ENCODE data around the gene CA10.

Gene CA10

GRCh38 chr17:51855806-51856205 is 302.7 kb downstream of the CA10 start:
- no peak overlapping the region for H2BK15ac ChIP-seq (ENCODE audit: low read length)
- no peak overlapping the region for H3K14ac ChIP-seq (ENCODE audit: low read length)
- no peak overlapping the region for H2AFZ ChIP-seq (ENCODE audit: low read length)
- H3K27ac ChIP-seq (replicated peaks; ENCODE audit: low read length) = no peak overlapping the region
- no peak overlapping the region for H4K8ac ChIP-seq (ENCODE audit: low read depth, low read length)
- H3K27me3 ChIP-seq (ENCODE audit: control insufficient read depth in 3 of 3, insufficient read depth in 3 of 3, low read depth in 1 of 3, low read length in 3 of 3) = no peaks in the 10 kb centered on the region
- H3K4me1 ChIP-seq (ENCODE audit: control insufficient read depth in 2 of 2, insufficient read depth in 1 of 2, low read depth in 1 of 2, low read length in 2 of 2) = peaks cover 0 to 2% of the 10 kb centered on the region in 2 donors
- no peak overlapping the region for H3K4me2 ChIP-seq (ENCODE audit: insufficient read depth, low read length, poor library complexity, severe bottlenecking)
- H2BK12ac ChIP-seq (ENCODE audit: low read length) = no peak overlapping the region
- no peak overlapping the region for H2AK5ac ChIP-seq (ENCODE audit: low read depth, low read length)
- no peak overlapping the region for H3K9ac ChIP-seq (ENCODE audit: low read depth, low read length, poor library complexity)
- DNase-seq (ENCODE audit: low spot score) = no peak
- no peak overlapping the region for H3K4me3 ChIP-seq (ENCODE audit: low read length in 2 of 2)
- H3K18ac ChIP-seq (ENCODE audit: low read length) = no peak overlapping the region
- H3K36me3 ChIP-seq (replicated peaks in 1 of 2; ENCODE audit: control insufficient read depth in 2 of 2, insufficient read depth in 2 of 2, low read length in 2 of 2) = no peaks in the 10 kb centered on the region
- no peak overlapping the region for H2BK120ac ChIP-seq (ENCODE audit: low read depth, low read length)
- no peak overlapping the region for H2BK5ac ChIP-seq (ENCODE audit: low read length)
- H3K9me3 ChIP-seq (replicated peaks in 1 of 2; ENCODE audit: control insufficient read depth in 2 of 2, insufficient read depth in 1 of 2, low read depth in 1 of 2, low read length in 2 of 2) = no peaks in the 10 kb centered on the region
- H3K4ac ChIP-seq (ENCODE audit: low read length) = no peak overlapping the region
- no CpG with 5 or more reads among the region's 3 CpGs for WGBS, 2 donors (ENCODE audit: extremely low coverage in 2 of 2, insufficient read length in 2 of 2, insufficient replicate concordance in 1 of 2)
- no peak overlapping the region for H3K23ac ChIP-seq (ENCODE audit: low read depth, low read length, poor library complexity)
- no peak overlapping the region for H4K91ac ChIP-seq (ENCODE audit: low read depth, low read length, poor library complexity)
- no peaks in the 10 kb centered on the region for H3K79me1 ChIP-seq (ENCODE audit: low read depth, low read length)

- no peaks in the 10 kb centered on the region for H3K36me3 ChIP-seq (replicated peaks in 1 of 2; ENCODE audit: control insufficient read depth in 2 of 2, insufficient read depth in 2 of 2, low read length in 2 of 2)
- no peaks in the 10 kb centered on the region for H3K27me3 ChIP-seq (ENCODE audit: control insufficient read depth in 3 of 3, insufficient read depth in 3 of 3, low read depth in 1 of 3, low read length in 3 of 3)
- no peak overlapping the region for H3K18ac ChIP-seq (ENCODE audit: low read length)
- H4K91ac ChIP-seq (ENCODE audit: low read depth, low read length, poor library complexity) = no peak overlapping the region
- H2AFZ ChIP-seq (ENCODE audit: low read length) = no peak overlapping the region
- no CpG with 5 or more reads among the region's 5 CpGs for WGBS, 2 donors (ENCODE audit: extremely low coverage in 2 of 2, insufficient read length in 2 of 2, insufficient replicate concordance in 1 of 2)
- H2BK12ac ChIP-seq (ENCODE audit: low read length) = no peak overlapping the region
- no peak overlapping the region for H4K8ac ChIP-seq (ENCODE audit: low read depth, low read length)
- H2BK120ac ChIP-seq (ENCODE audit: low read depth, low read length) = no peak overlapping the region
- H2BK15ac ChIP-seq (ENCODE audit: low read length) = no peak overlapping the region
- H2BK5ac ChIP-seq (ENCODE audit: low read length) = no peak overlapping the region
- DNase-seq (ENCODE audit: low spot score) = no peak
- no peak overlapping the region for H3K27ac ChIP-seq (replicated peaks; ENCODE audit: low read length)
- no peak overlapping the region for H3K9ac ChIP-seq (ENCODE audit: low read depth, low read length, poor library complexity)
- no peak overlapping the region for H2AK5ac ChIP-seq (ENCODE audit: low read depth, low read length)
- no peaks in the 10 kb centered on the region for H3K9me3 ChIP-seq (replicated peaks in 1 of 2; ENCODE audit: control insufficient read depth in 2 of 2, insufficient read depth in 1 of 2, low read depth in 1 of 2, low read length in 2 of 2)
- no peak overlapping the region for H3K14ac ChIP-seq (ENCODE audit: low read length)
- no peak overlapping the region for H3K4ac ChIP-seq (ENCODE audit: low read length)
- no peak overlapping the region for H3K23ac ChIP-seq (ENCODE audit: low read depth, low read length, poor library complexity)
- H3K4me1 ChIP-seq (ENCODE audit: control insufficient read depth in 2 of 2, insufficient read depth in 1 of 2, low read depth in 1 of 2, low read length in 2 of 2) = peaks cover 0 to 2% of the 10 kb centered on the region in 2 donors
- no peaks in the 10 kb centered on the region for H3K79me1 ChIP-seq (ENCODE audit: low read depth, low read length)
- H3K4me3 ChIP-seq (ENCODE audit: low read length in 2 of 2) = no peak overlapping the region
- no peak overlapping the region for H3K4me2 ChIP-seq (ENCODE audit: insufficient read depth, low read length, poor library complexity, severe bottlenecking)
Measured at GRCh38 chr17:51853857-51854256, 304.7 kb downstream of the CA10 start.

GRCh38 chr17:51852603-51853002 is 305.9 kb downstream of the CA10 start:
- Histone ChIP-seq H3K4me3 (ENCODE audit: low read length in 2 of 2) (no peak overlapping the region), H3K4me1 (ENCODE audit: control insufficient read depth in 2 of 2, insufficient read depth in 1 of 2, low read depth in 1 of 2, low read length in 2 of 2) (peaks cover 0 to 2% of the 10 kb centered on the region in 2 donors), H2BK5ac (ENCODE audit: low read length) (no peak overlapping the region), H3K4me2 (ENCODE audit: insufficient read depth, low read length, poor library complexity, severe bottlenecking) (no peak overlapping the region), H2BK12ac (ENCODE audit: low read length) (no peak overlapping the region), H3K27ac (replicated peaks; ENCODE audit: low read length) (no peak overlapping the region), H2AK5ac (ENCODE audit: low read depth, low read length) (no peak overlapping the region), H4K91ac (ENCODE audit: low read depth, low read length, poor library complexity) (no peak overlapping the region), H3K9ac (ENCODE audit: low read depth, low read length, poor library complexity) (no peak overlapping the region), H3K36me3 (replicated peaks in 1 of 2; ENCODE audit: control insufficient read depth in 2 of 2, insufficient read depth in 2 of 2, low read length in 2 of 2) (no peaks in the 10 kb centered on the region), H2BK120ac (ENCODE audit: low read depth, low read length) (no peak overlapping the region), H2AFZ (ENCODE audit: low read length) (no peak overlapping the region), H3K23ac (ENCODE audit: low read depth, low read length, poor library complexity) (no peak overlapping the region), H3K18ac (ENCODE audit: low read length) (no peak overlapping the region), H4K8ac (ENCODE audit: low read depth, low read length) (no peak overlapping the region), H3K79me1 (ENCODE audit: low read depth, low read length) (no peaks in the 10 kb centered on the region), H3K14ac (ENCODE audit: low read length) (no peak overlapping the region), H3K9me3 (replicated peaks in 1 of 2; ENCODE audit: control insufficient read depth in 2 of 2, insufficient read depth in 1 of 2, low read depth in 1 of 2, low read length in 2 of 2) (no peaks in the 10 kb centered on the region), H3K4ac (ENCODE audit: low read length) (no peak overlapping the region), H2BK15ac (ENCODE audit: low read length) (no peak overlapping the region), H3K27me3 (ENCODE audit: control insufficient read depth in 3 of 3, insufficient read depth in 3 of 3, low read depth in 1 of 3, low read length in 3 of 3) (no peaks in the 10 kb centered on the region)
- no peak for DNase-seq (ENCODE audit: low spot score)

- H3K79me1 ChIP-seq (ENCODE audit: low read depth, low read length) = no peaks in the 10 kb centered on the region
- H4K8ac ChIP-seq (ENCODE audit: low read depth, low read length) = no peak overlapping the region
- H3K27ac ChIP-seq (replicated peaks; ENCODE audit: low read length) = no peak overlapping the region
- no peak overlapping the region for H4K91ac ChIP-seq (ENCODE audit: low read depth, low read length, poor library complexity)
- no peak overlapping the region for H2AFZ ChIP-seq (ENCODE audit: low read length)
- WGBS, 2 donors (ENCODE audit: extremely low coverage in 2 of 2, insufficient read length in 2 of 2, insufficient replicate concordance in 1 of 2) = no CpG with 5 or more reads among the region's 3 CpGs
- H2BK15ac ChIP-seq (ENCODE audit: low read length) = no peak overlapping the region
- H2AK5ac ChIP-seq (ENCODE audit: low read depth, low read length) = no peak overlapping the region
- H3K9ac ChIP-seq (ENCODE audit: low read depth, low read length, poor library complexity) = no peak overlapping the region
- no peak overlapping the region for H2BK5ac ChIP-seq (ENCODE audit: low read length)
- no peak overlapping the region for H2BK120ac ChIP-seq (ENCODE audit: low read depth, low read length)
- no peak overlapping the region for H3K23ac ChIP-seq (ENCODE audit: low read depth, low read length, poor library complexity)
- H3K9me3 ChIP-seq (replicated peaks in 1 of 2; ENCODE audit: control insufficient read depth in 2 of 2, insufficient read depth in 1 of 2, low read depth in 1 of 2, low read length in 2 of 2) = no peaks in the 10 kb centered on the region
- no peaks in the 10 kb centered on the region for H3K36me3 ChIP-seq (replicated peaks in 1 of 2; ENCODE audit: control insufficient read depth in 2 of 2, insufficient read depth in 2 of 2, low read length in 2 of 2)
- no peak overlapping the region for H2BK12ac ChIP-seq (ENCODE audit: low read length)
- no peaks in the 10 kb centered on the region for H3K27me3 ChIP-seq (ENCODE audit: control insufficient read depth in 3 of 3, insufficient read depth in 3 of 3, low read depth in 1 of 3, low read length in 3 of 3)
- H3K4me2 ChIP-seq (ENCODE audit: insufficient read depth, low read length, poor library complexity, severe bottlenecking) = no peak overlapping the region
- H3K14ac ChIP-seq (ENCODE audit: low read length) = no peak overlapping the region
- H3K4me3 ChIP-seq (ENCODE audit: low read length in 2 of 2) = no peak overlapping the region
- H3K4ac ChIP-seq (ENCODE audit: low read length) = no peak overlapping the region
- DNase-seq (ENCODE audit: low spot score) = no peak
- peaks cover 0 to 2% of the 10 kb centered on the region in 2 donors for H3K4me1 ChIP-seq (ENCODE audit: control insufficient read depth in 2 of 2, insufficient read depth in 1 of 2, low read depth in 1 of 2, low read length in 2 of 2)
- H3K18ac ChIP-seq (ENCODE audit: low read length) = no peak overlapping the region
Measured at GRCh38 chr17:51850201-51850600, 308.3 kb downstream of the CA10 start.
